Breast epithelium (tissue), 3 donors: ENCODE data around the gene EML6.

ENCODE experiments used
- POLR2A ChIP-seq: fragments of 450-650 bp; IDR thresholded peaks from one replicate; pipeline ENCODE4 v1.6.1; 2016; ENCODE audit warnings: antibody characterized with exemption, mild to moderate bottlenecking, moderate library complexity
- TF ChIP-seq, protein P1 (sequence below), 3 donors: fragments of 450-650 bp; IDR thresholded peaks; one replicate each; pipeline ENCODE4 v1.5.1; 2016 to 2017; ENCODE audit warnings: antibody characterized with exemption in 3 of 3, mild to moderate bottlenecking in 3 of 3, moderate library complexity in 3 of 3

- TF ChIP-seq, protein P1, sequence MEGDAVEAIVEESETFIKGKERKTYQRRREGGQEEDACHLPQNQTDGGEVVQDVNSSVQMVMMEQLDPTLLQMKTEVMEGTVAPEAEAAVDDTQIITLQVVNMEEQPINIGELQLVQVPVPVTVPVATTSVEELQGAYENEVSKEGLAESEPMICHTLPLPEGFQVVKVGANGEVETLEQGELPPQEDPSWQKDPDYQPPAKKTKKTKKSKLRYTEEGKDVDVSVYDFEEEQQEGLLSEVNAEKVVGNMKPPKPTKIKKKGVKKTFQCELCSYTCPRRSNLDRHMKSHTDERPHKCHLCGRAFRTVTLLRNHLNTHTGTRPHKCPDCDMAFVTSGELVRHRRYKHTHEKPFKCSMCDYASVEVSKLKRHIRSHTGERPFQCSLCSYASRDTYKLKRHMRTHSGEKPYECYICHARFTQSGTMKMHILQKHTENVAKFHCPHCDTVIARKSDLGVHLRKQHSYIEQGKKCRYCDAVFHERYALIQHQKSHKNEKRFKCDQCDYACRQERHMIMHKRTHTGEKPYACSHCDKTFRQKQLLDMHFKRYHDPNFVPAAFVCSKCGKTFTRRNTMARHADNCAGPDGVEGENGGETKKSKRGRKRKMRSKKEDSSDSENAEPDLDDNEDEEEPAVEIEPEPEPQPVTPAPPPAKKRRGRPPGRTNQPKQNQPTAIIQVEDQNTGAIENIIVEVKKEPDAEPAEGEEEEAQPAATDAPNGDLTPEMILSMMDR (IDR thresholded peaks at IDR 0.05): no peak
- no peak for TF ChIP-seq POLR2A
Measured at GRCh38 chr2:54824567-54824966, 101.1 kb downstream of the EML6 start.
